PFSK-1 (cell line): ENCODE results near the gene KRTAP10-1.

Experiments
- FOXP2 ChIP-seq: optimal IDR thresholded peaks from 2 replicates; pipeline ENCODE3; 2011; ENCODE audit warnings: borderline replicate concordance, control low read depth, inconsistent platforms; ENCODE audit not compliant: insufficient read depth; ENCODE audit errors: extremely low read length, extremely low read depth
- POLR2AphosphoS5 ChIP-seq: IDR thresholded peaks from 2 replicates; pipeline ENCODE4 v1.6.1; 2012; ENCODE audit warnings: low read depth, mild to moderate bottlenecking, control low read depth, low read length, moderate library complexity
- REST ChIP-seq, 2 experiments: IDR thresholded peaks; 2 replicates each; pipeline versions ENCODE4 v1.6.1 to v1.8.0; 2011 to 2012; ENCODE audit warnings: low read depth in 2 of 2, low read length in 2 of 2, control low read depth in 1 of 2, inconsistent platforms in 1 of 2, mild to moderate bottlenecking in 1 of 2, moderate library complexity in 1 of 2; ENCODE audit not compliant: insufficient read depth in 1 of 2
- SIN3A ChIP-seq: IDR thresholded peaks from 2 replicates; pipeline ENCODE4 v1.6.1; 2012; ENCODE audit warnings: mild to moderate bottlenecking, low read length, moderate library complexity, borderline replicate concordance; ENCODE audit not compliant: insufficient read depth
- TAF1 ChIP-seq: IDR thresholded peaks from 2 replicates; pipeline ENCODE4 v1.6.1; 2012; ENCODE audit warnings: low read length, control low read depth, borderline replicate concordance; ENCODE audit not compliant: insufficient read depth

KRTAP10-1 gene

DNA sequence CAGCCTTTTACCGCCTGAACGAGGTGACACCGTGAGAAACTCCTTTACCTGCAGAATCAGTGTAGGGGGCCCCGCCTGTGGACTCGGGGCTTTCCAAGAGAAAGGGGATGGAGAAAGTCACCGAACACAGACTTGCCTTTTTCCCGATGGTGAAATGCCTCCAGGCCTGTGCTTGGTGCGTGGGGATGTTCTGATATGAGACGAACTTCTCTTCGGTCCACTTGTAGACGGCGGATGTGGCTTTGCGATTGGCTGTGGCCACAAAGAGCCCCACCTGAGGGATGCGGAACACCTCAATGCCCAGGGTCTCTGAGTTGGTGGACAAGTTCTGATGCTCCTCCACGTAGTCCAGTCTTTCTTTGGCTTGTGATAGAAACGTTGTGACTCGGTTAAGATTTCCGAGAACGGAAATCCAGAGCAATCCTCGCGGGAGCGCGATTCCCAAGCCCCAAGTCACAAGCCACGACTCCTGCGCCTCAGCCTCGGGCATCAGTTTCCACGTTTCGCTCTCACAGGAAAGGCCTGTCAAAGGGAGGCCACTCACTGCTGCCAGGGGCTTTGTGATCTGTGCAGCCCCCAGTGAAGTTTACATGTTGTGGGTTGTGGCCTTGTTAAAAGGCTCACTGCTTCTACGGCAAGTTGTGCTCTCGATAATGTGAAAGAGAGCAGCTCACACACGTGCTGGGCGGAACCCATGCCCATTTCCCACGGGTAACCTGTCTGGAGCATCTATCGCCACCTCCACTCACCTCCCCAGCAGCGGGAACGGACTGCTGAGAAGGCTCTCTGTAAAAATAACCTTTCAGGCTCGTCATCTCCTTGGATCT is 12.6 kb downstream of the KRTAP10-1 start:
- TF ChIP-seq FOXP2 (no peak), POLR2AphosphoS5 (no peak), REST (IDR thresholded peaks at IDR 0.05; ENCODE audit: insufficient read depth in 1 of 2, low read depth in 2 of 2, low read length in 2 of 2) (no peak), SIN3A (no peak), TAF1 (no peak)

DNA sequence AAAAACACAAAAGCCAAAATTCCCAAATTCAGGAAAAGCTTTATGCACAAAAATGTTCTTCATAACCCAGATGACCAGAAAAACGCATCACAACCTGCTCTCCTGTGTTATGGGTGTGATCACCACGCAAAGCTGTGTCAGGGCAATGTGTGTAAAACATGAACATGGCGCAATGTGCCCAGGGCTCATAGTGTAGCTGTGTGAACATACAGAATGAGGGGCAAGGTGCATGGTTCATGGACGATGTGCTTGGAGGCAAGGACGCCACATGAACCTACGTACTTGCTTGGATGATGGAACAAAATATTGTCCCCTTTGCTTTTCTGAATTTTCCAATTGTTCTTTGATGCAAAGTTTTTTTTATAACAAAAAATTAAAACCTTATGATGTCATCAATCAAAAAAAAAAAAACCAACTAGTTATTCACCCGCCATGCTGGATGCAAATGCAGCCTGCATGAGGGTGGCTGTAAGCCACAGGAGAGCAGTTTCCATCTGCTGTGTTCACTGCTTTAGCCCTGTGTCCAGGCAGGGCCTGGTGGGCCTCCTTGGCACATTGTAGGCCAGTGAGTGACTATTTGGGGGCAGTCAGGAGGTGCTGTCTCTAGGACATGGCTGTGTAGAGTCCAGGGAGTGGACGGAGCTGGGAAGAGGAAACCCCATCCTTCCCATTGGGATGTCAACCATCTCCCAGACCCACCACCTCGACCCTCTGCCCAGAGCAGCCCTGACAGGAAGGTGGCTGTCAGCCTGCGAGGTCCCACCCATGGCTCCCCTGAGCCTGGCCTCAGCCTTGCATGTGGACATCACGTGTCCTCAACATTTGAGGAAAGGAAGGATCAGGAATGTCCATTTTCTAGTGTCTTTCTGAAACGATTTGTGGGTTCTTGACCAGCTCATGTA is 13.6 kb downstream of the KRTAP10-1 start:
- TF ChIP-seq POLR2AphosphoS5, result no peak
- TF ChIP-seq FOXP2, result no peak

GRCh38 chr21:44525391-44526095 is 14.5 kb downstream of the KRTAP10-1 start:
- no peak for TF ChIP-seq FOXP2

DNA sequence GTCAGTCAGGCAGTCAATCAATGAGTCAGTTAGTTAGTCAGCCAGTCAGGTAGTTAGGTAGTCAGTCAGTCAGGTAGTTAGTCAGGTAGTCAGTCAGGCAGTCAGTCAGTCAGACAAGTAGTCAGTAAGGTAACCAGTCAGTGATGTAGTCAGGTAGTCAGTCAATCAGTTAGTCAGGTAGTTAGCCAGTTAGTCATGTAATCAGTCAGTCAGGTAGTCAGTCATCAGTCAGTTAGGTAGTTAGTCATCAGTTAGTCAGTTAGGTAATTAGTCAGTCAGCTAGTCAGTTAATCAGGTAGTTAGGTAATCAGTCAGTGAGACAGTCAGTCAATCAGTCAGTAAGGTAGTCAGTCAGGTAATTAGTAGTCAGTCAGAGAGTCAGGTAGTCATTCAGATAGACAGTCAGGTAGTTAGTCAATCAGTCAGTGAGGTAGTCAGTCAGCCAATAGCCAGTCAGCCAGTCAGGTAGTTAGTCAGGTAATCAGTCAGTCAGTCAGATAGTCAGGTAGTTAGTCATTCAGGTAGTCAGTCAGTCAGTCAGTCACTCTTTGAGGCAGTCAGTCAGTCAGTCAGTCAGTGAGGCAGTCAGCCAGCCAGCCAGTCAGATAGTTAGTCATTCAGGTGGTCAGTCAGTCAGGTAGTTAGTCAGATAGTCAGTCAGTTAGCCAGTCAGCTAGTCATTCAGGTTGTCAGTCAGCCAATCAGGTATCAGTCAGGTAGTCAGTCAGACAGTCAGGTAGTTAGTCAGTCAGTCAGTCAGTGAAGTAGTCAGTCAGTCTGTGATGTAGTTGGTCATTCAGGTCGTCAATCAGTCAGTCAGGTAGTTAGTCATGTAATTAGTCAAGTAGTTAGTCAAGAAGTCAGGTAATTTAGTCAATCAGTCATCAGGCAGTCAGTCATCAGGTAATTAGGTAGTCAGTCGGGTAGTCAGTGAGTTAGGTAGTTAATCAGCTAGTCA is 15.3 kb downstream of the KRTAP10-1 start:
- TF ChIP-seq REST (IDR thresholded peaks at IDR 0.05; ENCODE audit: insufficient read depth in 1 of 2, low read depth in 2 of 2, low read length in 2 of 2) (no peak), SIN3A (no peak), TAF1 (no peak), FOXP2 (no peak), POLR2AphosphoS5 (no peak)

GRCh38 chr21:44523567-44524413 is 16.2 kb downstream of the KRTAP10-1 start:
- TF ChIP-seq TAF1, result no peak
- TF ChIP-seq FOXP2, result no peak
- TF ChIP-seq SIN3A, result no peak
- TF ChIP-seq POLR2AphosphoS5, result no peak
- no peak for TF ChIP-seq REST (IDR thresholded peaks at IDR 0.05; ENCODE audit: insufficient read depth in 1 of 2, low read depth in 2 of 2, low read length in 2 of 2)
